GM12801 (cell line): ENCODE data around the gene ORC5.

Source experiments
- CTCF ChIP-seq: IDR thresholded peaks from one replicate; pipeline ENCODE4 v1.5.1; 2011; ENCODE audit warnings: control low read depth; ENCODE audit not compliant: insufficient read length; ENCODE audit errors: extremely low read depth

ORC5 gene

GRCh38 chr7:104207731-104208420, at the start of gene ORC5:
Gene ORC5 (minus strand): TSS chr7:104208013. CDS start chr7:104207904, 109 bp downstream.
- no peak for TF ChIP-seq CTCF

- TF ChIP-seq CTCF: no peak
Observed at GRCh38 chr7:104255616-104256015, 47.8 kb upstream of the ORC5 start.

- TF ChIP-seq CTCF: no peak
Observed at GRCh38 chr7:104255194-104255593, 47.4 kb upstream of the ORC5 start.

GRCh38 chr7:104254696-104255095, 46.9 kb upstream of the ORC5 start:
- TF ChIP-seq CTCF: no peak

- no peak for TF ChIP-seq CTCF
Observed at GRCh38 chr7:104252409-104253134, 44.8 kb upstream of the ORC5 start.

GRCh38 chr7:104242638-104243037, 34.8 kb upstream of the ORC5 start:
- no peak for TF ChIP-seq CTCF

GRCh38 chr7:104241538-104242209, 33.9 kb upstream of the ORC5 start:
- no peak for TF ChIP-seq CTCF
